Measurements from ENCODE around the gene KDM6B. TPM values are rescaled to one million over a fixed set of nuclear protein-coding genes. Genes with fewer than 3 reads are reported as not detected.

Gene KDM6B
- total RNA-seq, 3 donors from 2014 or later: 44.3 to 73.6 (median 54.6) TPM

GRCh38 chr17:7843257-7843535, 9.2 kb downstream of the KDM6B start:
- intact Hi-C loops (cut with DNase I, micrococcal nuclease): no loop called here
- H3K4me3 ChIP-seq: peak overlapping the region; percentile 51
- peaks cover 39% of the 10 kb centered on the region for H3K4me1 ChIP-seq (ENCODE audit: low read depth)
- no peak for ATAC-seq
- H3K9me3 ChIP-seq: no peaks in the 10 kb centered on the region
- no peak for TF ChIP-seq CTCF (IDR thresholded peaks at IDR 0.05)
- H3K36me3 ChIP-seq (ENCODE audit: low read depth): no peaks in the 10 kb centered on the region
- DNase-seq: peak in 1 of 3 donors; percentile 75

DNA sequence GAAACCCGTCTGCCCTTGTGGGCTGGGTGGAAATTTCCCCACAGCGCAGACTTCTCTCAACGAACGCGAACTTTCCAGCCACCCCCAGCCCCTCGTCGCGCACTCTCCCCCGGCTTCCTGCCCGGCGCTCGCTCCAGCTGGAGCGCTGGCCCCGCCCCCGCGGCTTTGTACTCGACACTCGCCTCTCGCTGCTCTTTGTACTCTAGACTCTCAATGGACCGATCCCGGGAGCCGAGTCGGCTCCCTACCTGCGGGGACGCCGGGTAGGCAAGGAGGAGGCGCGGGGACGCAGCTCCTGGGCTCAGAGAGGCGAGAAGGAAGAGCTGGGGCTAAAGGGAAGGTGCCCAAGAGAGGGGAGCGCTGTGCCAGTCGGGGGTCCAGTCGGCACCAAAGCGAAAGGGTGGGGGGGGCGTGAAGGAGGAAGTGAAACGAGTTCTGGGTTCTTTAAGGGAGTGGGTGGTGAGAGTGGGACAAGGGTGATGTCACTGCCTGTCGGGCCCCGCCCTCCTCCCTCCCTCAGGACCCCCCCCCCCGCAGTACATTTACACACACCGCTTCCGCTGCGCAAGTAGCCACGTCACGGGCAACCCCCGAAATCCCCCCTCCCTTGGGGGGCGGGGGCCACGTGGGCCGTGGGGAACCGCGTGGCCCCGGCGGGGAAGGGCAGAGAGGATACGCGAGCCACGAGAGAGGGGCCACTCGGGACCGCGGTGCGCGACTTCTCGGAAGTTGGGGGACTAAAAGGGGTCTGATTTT, 9.7 kb downstream of the KDM6B start:
- TF ChIP-seq CTCF (IDR thresholded peaks at IDR 0.05): no peak
- Histone ChIP-seq H3K4me3 (peak overlapping the region; percentile 51), H3K36me3 (ENCODE audit: low read depth) (no peaks in the 10 kb centered on the region), H3K4me1 (ENCODE audit: low read depth) (peaks cover 35% of the 10 kb centered on the region), H3K9me3 (no peaks in the 10 kb centered on the region)
- ATAC-seq: peak; percentile 62
- intact Hi-C loops (cut with DNase I, micrococcal nuclease): no loop called here
- DNase-seq: peak; percentile 92 to 94 (median 93)

DNA sequence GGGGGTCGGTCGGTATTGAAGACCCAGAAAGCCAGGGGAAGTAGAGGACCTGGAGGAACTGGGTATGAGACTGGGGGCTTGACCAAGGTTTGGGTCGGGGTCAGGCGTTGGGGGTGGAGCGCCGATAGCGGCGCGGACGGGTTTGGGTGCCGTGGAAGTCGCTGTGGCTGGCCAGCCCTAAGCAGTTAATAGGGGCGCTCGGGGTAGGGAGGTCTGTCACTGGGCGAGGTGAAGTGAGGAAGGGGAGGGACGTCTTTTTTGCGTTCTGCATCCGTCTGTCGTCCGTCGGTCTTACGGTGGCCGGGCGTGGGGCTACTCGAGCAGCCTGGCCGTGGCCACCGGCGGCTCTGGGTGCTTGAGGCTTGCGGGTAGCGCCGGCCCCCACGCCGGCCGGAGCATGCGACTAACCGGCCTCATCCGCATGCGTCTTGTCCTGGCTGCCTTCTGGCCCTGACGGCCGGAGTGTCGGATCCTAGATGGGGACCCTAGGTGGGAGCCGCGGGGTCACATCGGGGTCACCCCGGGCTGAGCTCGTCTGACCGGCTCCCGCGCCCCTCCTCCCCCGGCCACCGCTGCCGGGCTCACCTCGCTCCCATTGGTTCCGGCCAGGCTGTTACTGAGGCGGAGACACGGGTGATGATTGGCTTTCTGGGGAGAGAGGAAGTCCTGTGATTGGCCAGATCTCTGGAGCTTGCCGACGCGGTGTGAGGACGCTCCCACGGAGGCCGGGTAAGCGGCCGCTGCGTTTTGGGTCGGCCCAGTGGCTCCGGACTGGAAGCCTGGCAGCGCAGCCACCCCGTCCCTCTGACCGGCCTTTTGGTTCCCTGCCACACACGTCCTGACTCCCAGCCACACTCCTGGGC, 10.5 kb downstream of the KDM6B start:
- DNase-seq (peak; percentile 91 to 93 (median 91)), ATAC-seq (peak; percentile 65)
- intact Hi-C loops (cut with DNase I, micrococcal nuclease): no loop called here
- H3K36me3 ChIP-seq (ENCODE audit: low read depth): no peaks in the 10 kb centered on the region
- no peak for TF ChIP-seq CTCF (IDR thresholded peaks at IDR 0.05)
- H3K4me3 ChIP-seq: peak overlapping the region; percentile 51
- H3K4me1 ChIP-seq (ENCODE audit: low read depth): peaks cover 27% of the 10 kb centered on the region
- no peaks in the 10 kb centered on the region for H3K9me3 ChIP-seq

DNA sequence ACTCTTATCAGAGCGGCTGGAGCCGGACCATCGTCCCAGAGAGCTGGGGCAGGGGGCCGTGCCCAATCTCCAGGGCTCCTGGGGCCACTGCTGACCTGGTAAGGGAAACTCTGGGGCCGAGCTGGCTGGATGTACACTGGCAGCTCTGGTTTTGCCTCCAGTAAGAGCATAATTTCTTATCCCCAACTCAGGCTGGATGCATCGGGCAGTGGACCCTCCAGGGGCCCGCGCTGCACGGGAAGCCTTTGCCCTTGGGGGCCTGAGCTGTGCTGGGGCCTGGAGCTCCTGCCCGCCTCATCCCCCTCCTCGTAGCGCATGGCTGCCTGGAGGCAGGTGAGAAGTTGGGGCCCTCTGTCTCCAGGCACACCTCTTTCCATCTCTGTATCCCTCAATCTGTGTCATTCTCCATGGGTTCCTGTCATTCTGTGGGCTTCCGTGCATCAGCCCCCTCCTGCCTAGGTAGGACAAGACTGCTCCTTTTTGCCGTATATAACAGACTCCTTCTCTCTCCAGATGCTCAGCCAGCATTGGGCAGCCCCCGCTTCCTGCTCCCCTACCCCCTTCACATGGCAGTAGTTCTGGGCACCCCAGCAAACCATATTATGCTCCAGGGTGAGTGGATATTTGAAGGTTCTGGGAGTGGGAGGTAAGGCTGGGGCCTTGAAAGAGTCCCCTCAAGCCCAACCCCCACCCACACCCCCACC, 11.5 kb downstream of the KDM6B start:
- H3K4me3 ChIP-seq: no peak overlapping the region
- peak in 1 of 3 donors; percentile 66 for DNase-seq
- no peaks in the 10 kb centered on the region for H3K36me3 ChIP-seq (ENCODE audit: low read depth)
- TF ChIP-seq CTCF (IDR thresholded peaks at IDR 0.05): no peak
- H3K4me1 ChIP-seq (ENCODE audit: low read depth): peaks cover 17% of the 10 kb centered on the region
- intact Hi-C loops (cut with DNase I, micrococcal nuclease): no loop called here
- H3K9me3 ChIP-seq: no peaks in the 10 kb centered on the region
- ATAC-seq: no peak

DNA sequence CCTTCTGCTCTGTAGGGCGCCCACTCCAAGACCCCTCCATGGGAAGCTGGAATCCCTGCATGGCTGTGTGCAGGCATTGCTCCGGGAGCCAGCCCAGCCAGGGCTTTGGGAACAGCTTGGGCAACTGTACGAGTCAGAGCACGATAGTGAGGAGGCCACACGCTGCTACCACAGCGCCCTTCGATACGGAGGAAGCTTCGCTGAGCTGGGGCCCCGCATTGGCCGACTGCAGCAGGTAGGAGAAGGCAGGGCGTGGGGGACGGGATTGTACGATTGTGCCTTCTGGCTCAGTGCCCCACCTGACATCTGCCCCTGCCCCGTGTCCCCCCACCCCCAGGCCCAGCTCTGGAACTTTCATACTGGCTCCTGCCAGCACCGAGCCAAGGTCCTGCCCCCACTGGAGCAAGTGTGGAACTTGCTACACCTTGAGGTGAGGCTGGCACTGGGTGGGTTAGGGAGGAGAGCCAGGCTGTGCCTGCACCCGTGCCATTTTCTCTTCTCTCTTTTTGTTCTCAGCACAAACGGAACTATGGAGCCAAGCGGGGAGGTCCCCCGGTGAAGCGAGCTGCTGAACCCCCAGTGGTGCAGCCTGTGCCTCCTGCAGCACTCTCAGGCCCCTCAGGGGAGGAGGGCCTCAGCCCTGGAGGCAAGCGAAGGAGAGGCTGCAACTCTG, 12.2 kb downstream of the KDM6B start:
- peak in 2 of 3 donors; percentile 12 to 57 for DNase-seq
- H3K36me3 ChIP-seq (ENCODE audit: low read depth): no peaks in the 10 kb centered on the region
- intact Hi-C loops (cut with DNase I, micrococcal nuclease): no loop called here
- no peaks in the 10 kb centered on the region for H3K9me3 ChIP-seq
- H3K4me1 ChIP-seq (ENCODE audit: low read depth): peaks cover 11% of the 10 kb centered on the region
- no peak overlapping the region for H3K4me3 ChIP-seq
- ATAC-seq: no peak
- TF ChIP-seq CTCF (IDR thresholded peaks at IDR 0.05): no peak

All from mucosa of descending colon (tissue), 3 donors.